Endothelial cell (in vitro differentiated cells): Measurements from ENCODE around the gene ZNF518B. TPM values are rescaled to one million over a fixed set of nuclear protein-coding genes. Genes with fewer than 3 reads are reported as not detected.
A peak's percentile ranks its signal among the peaks of the same experiment; 100 is the strongest.

Source experiments
- DNase-seq: peaks from one replicate; pipeline ENCODE4 v3.0.0; 2021; ENCODE audit warnings: low spot score
- H3K27ac Mint-ChIP-seq: one replicate; pipeline ENCODE4 v1.8.0; 2021; ENCODE audit warnings: mixed read lengths, inconsistent platforms; ENCODE audit not compliant: unreplicated experiment
- H3K27me3 Mint-ChIP-seq: one replicate; pipeline ENCODE4 v1.8.0; 2021; ENCODE audit warnings: mild to moderate bottlenecking, moderate library complexity, mixed read lengths, inconsistent platforms; ENCODE audit not compliant: unreplicated experiment
- H3K36me3 Mint-ChIP-seq: one replicate; pipeline ENCODE4 v1.8.0; 2021; ENCODE audit warnings: mild to moderate bottlenecking, low read depth, mixed read lengths, inconsistent platforms; ENCODE audit not compliant: unreplicated experiment
- H3K4me1 Mint-ChIP-seq: one replicate; pipeline ENCODE4 v1.8.0; 2021; ENCODE audit warnings: mild to moderate bottlenecking, mixed read lengths, inconsistent platforms; ENCODE audit not compliant: unreplicated experiment
- H3K4me3 Mint-ChIP-seq: one replicate; pipeline ENCODE4 v1.8.0; 2021; ENCODE audit warnings: mild to moderate bottlenecking, mixed read lengths, inconsistent platforms; ENCODE audit not compliant: unreplicated experiment
- H3K9me3 Mint-ChIP-seq: one replicate; pipeline ENCODE4 v1.8.0; 2021; ENCODE audit warnings: mixed read lengths, inconsistent platforms; ENCODE audit not compliant: unreplicated experiment
- total RNA-seq: library from RNA; stranded (reverse); fragmentation: NEBNext Ultra II Directional; extraction: Animal tissue kit (Norgen Biotek cat#: 25700); gene quantifications from one replicate; pipeline ENCODE4 v1.2.1, GENCODE V29; 2021; ENCODE audit not compliant: unreplicated experiment
- TF ChIP-seq, protein P1 (sequence below): fragments of 200-600 bp; sonication (generic); IDR thresholded peaks from one replicate; pipeline ENCODE4 v1.5.0; 2021; ENCODE audit warnings: antibody characterized with exemption; ENCODE audit not compliant: unreplicated experiment

The ZNF518B gene
- total RNA-seq, 1 donor from 2014 or later = 44.0 TPM

DNA sequence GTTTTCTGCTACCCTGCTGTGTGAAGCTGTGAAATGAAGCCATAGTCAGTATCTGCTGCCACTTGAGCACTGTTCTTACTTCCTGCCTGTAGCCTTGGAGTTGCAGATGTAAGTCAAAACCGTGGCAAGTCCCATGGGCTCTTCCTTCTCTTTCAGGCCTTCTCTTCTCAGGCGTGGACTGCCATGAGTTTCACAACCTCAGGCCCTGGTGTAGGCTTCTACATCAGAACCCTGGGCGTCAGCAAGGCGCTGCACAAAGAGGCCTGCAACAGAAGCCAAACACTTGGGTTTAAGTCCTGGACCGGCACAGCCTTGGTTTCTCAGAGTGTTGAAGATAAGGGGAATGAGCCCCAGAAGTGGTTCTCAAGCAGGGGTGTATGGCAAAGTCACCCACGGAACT, 2.5 kb downstream of the ZNF518B start:
- no peak for DNase-seq
- Mint-ChIP-seq H3K27me3 (peaks cover 17% of the 10 kb centered on the region), H3K4me1 (peaks cover 21% of the 10 kb centered on the region), H3K9me3 (peaks cover 5% of the 10 kb centered on the region), H3K36me3 (peaks cover 25% of the 10 kb centered on the region), H3K27ac (no peak overlapping the region), H3K4me3 (peak overlapping the region; percentile 42)
- TF ChIP-seq, protein P1, sequence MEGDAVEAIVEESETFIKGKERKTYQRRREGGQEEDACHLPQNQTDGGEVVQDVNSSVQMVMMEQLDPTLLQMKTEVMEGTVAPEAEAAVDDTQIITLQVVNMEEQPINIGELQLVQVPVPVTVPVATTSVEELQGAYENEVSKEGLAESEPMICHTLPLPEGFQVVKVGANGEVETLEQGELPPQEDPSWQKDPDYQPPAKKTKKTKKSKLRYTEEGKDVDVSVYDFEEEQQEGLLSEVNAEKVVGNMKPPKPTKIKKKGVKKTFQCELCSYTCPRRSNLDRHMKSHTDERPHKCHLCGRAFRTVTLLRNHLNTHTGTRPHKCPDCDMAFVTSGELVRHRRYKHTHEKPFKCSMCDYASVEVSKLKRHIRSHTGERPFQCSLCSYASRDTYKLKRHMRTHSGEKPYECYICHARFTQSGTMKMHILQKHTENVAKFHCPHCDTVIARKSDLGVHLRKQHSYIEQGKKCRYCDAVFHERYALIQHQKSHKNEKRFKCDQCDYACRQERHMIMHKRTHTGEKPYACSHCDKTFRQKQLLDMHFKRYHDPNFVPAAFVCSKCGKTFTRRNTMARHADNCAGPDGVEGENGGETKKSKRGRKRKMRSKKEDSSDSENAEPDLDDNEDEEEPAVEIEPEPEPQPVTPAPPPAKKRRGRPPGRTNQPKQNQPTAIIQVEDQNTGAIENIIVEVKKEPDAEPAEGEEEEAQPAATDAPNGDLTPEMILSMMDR = no peak

DNA sequence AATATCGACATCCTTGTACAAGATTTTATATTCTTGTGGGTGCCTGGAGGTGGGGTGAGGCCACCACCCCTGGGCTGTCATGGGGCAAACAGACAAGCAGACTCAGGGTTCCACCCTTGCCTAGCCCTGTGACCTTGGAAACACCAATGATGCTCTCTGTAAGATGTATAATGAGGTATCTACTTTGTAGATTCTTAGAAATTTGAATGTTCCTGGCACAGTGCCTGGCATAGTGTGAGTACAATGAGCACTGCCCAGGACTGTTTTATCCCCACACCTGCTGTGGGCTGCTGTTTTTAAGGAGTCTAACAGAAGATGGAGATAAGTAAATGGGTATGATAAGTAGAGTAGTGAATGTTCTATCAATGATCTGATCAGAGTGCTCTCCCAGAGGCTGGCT, 3.1 kb downstream of the ZNF518B start:
- Mint-ChIP-seq H3K27ac (peak overlapping the region; percentile 61), H3K27me3 (peaks cover 12% of the 10 kb centered on the region), H3K36me3 (peaks cover 28% of the 10 kb centered on the region), H3K4me1 (peaks cover 21% of the 10 kb centered on the region), H3K4me3 (peak overlapping the region; percentile 73), H3K9me3 (peaks cover 5% of the 10 kb centered on the region)
- TF ChIP-seq, protein P1 = no peak
- no peak for DNase-seq

- Mint-ChIP-seq H3K4me1 (peaks cover 9% of the 10 kb centered on the region), H3K36me3 (peaks cover 62% of the 10 kb centered on the region), H3K27ac (no peak overlapping the region), H3K27me3 (peaks cover 2% of the 10 kb centered on the region), H3K4me3 (no peak overlapping the region), H3K9me3 (no peaks in the 10 kb centered on the region)
- DNase-seq = no peak
- TF ChIP-seq, protein P1 = no peak
Observed at GRCh38 chr4:10448991-10449390, 8.2 kb downstream of the ZNF518B start.

DNA sequence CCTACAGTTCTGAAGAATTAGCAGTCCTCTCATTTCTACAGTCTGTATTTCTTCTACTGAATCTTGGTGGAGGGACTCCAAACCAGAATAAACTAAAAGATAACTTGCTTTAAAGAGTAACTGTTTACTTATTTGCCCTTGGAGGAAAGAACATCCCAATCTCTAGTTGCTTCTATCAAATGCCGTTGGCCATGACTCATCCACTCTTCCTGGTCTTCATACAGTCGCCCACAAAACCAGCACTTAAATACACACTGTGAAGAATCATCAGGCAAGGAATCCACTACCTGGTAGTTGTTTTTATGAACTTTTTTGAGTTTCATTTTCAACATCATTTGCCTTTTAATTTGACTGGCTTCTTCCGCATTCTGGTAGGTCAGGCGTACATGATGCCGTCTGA, 14.2 kb downstream of the ZNF518B start:
- Mint-ChIP-seq H3K36me3 (peaks cover 49% of the 10 kb centered on the region), H3K9me3 (no peaks in the 10 kb centered on the region), H3K27ac (no peak overlapping the region), H3K4me3 (no peak overlapping the region), H3K4me1 (peaks cover 9% of the 10 kb centered on the region), H3K27me3 (peaks cover 2% of the 10 kb centered on the region)
- TF ChIP-seq, protein P1 = no peak
- DNase-seq = no peak

DNA sequence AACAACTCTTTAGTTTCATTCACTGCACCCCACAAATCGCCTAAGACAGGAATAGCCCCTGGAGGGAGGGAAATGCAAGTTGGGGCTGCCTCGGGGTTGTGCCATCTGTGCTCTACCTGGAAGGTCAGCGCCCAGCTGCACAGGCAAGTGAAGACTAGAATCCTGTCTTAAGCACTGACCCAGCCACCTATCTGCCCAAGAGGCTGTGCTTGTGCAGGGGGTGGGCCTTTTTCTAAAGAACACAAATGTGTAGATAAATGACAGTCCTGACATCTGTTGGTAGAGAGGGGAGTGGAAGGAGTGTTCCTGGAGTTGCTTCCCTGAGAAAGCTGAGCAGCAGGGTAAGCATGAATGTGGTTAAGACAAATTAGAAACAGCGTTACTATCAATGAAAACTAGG, 15.7 kb downstream of the ZNF518B start:
- Mint-ChIP-seq H3K27me3 (no peaks in the 10 kb centered on the region), H3K27ac (no peak overlapping the region), H3K36me3 (peaks cover 38% of the 10 kb centered on the region), H3K4me3 (no peak overlapping the region), H3K9me3 (no peaks in the 10 kb centered on the region), H3K4me1 (peaks cover 9% of the 10 kb centered on the region)
- DNase-seq = no peak
- TF ChIP-seq, protein P1 = no peak
